ENCODE measurements around the gene TTC33. TPM values are rescaled to one million over a fixed set of nuclear protein-coding genes. Genes with fewer than 3 reads are reported as not detected.
A peak's percentile ranks its signal among the peaks of the same experiment; 100 is the strongest.

Gene TTC33
- total RNA-seq, 1 donor = 18.6 TPM

DNA sequence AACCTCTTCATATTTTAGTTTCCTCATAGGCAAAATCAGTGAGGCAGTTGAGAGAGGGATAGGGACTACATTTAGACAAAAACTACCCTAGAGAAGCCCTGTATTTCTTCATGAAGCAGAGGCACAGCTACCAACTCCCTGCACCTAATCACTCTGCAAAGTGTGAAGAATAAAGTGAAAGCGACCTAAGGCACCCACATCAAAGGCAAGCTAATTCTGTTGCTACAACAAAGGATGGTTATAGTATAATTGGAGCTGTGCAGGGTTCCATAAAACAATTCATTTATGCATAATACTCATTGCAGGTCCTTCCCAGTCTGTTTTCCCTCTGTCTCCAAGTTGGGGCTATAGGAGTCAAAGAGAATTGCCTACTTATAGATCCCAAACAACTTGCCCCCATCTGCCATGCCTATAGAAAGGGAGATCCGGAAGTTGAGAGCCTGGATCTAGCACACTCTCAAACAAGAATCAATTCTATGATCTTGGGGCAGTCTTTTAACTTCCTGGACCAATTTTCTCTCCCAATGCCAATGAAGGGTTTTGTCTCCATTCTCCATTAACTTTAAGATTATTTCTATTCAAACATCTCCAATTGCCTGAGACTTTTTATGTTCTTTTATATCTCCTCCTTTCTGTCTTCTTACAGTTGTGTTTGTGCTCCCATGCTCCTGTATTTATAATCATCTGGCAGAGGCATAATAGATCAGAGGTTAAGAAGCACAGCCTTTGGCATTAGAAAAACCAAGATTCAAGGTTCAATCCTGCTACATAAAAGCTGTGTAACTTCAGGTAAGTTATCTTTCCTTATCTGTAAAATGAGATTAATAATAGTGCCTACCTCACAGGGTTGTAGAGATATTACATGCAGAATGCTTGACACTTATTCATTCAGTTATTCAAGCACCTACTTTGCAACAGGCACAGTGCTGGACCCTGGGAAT lies 132.0 kb downstream of the TTC33 start:
- H3K4me3 ChIP-seq (ENCODE audit: low read depth, low read length) = no peak overlapping the region
- no peak for DNase-seq (ENCODE audit: low read depth)
- TF ChIP-seq, protein P1, sequence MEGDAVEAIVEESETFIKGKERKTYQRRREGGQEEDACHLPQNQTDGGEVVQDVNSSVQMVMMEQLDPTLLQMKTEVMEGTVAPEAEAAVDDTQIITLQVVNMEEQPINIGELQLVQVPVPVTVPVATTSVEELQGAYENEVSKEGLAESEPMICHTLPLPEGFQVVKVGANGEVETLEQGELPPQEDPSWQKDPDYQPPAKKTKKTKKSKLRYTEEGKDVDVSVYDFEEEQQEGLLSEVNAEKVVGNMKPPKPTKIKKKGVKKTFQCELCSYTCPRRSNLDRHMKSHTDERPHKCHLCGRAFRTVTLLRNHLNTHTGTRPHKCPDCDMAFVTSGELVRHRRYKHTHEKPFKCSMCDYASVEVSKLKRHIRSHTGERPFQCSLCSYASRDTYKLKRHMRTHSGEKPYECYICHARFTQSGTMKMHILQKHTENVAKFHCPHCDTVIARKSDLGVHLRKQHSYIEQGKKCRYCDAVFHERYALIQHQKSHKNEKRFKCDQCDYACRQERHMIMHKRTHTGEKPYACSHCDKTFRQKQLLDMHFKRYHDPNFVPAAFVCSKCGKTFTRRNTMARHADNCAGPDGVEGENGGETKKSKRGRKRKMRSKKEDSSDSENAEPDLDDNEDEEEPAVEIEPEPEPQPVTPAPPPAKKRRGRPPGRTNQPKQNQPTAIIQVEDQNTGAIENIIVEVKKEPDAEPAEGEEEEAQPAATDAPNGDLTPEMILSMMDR (IDR thresholded peaks at IDR 0.05; ENCODE audit: insufficient read depth, low read depth, low read length) = no peak

DNA sequence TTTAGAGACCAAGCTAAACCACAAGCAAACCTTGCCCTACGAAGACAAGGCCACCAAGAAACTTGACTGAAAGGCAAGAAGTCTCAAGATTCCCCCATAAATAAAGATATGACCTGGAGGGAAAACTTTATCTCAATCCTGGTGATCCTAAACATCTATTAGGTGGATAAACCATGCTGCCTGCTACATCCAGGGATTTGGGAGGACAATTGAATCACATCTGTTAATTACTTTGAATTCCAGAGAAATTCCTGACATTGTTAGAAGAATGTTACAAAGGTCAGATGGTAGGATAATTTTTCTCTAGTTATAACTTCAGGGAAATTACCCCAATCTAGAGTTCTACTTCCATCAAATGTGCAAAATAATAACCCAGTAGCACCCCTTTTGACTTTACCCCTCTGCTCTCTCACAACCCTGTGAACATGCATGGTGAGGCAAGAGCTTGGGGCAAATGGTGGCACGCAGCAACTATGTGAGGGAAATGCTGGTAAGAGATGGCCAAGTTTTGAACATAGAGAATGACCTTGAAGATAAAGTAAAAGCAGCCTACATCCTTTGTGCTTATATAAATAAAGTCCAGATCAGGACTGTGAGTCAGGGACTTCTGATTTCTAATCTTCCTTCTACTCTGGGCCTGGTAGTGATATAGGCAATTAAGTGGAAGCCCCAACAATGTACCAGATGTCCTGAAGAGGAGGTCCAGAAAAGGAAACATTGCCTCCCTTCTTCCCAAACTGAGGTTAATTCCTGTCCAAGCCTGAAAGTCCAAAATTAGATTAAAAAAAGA lies 133.1 kb downstream of the TTC33 start:
- TF ChIP-seq, protein P1 (IDR thresholded peaks at IDR 0.05; ENCODE audit: insufficient read depth, low read depth, low read length) = no peak
- H3K4me3 ChIP-seq (ENCODE audit: low read depth, low read length) = no peak overlapping the region
- DNase-seq (ENCODE audit: low read depth) = no peak

DNA sequence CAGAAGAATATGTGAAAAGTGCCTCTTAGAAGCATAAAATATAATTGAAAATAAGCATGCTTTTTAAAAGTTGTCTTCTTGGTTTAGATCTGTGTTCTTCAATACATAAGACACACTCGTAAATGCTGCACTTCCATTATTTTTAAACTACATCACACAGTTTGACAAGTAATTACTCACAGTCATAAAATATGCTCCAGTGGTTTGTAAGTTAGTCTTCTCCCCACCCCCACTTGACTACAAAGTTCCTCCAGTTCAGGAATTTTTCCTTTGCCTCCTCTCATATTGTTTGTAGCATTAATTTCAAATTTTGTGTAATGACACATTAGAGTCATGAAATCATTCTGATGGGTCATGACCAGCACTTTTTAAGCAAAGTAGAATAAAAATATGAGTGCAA lies 136.3 kb downstream of the TTC33 start:
- DNase-seq (ENCODE audit: low read depth) = peak; percentile 58

DNA sequence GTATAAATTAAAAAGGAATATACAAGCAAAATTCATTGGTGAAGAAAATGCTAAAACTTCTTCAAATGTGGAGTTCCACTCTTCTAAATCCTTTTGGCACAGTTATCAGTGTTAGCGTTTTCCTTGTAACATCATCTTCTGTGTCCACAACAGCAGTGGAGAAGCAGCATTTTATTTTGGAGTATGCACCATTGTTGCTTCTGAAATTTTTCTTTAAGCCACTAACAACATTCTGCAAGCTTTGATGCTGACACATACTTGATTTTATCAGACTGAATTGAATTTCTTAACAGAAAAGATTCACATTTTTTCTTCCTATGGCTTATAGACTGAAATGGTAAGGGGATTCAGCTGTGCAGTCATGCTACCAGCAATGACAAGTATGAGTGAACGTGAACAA lies 136.8 kb downstream of the TTC33 start:
- TF ChIP-seq, protein P1 (IDR thresholded peaks at IDR 0.05; ENCODE audit: insufficient read depth, low read depth, low read length) = no peak
- DNase-seq (ENCODE audit: low read depth) = no peak
- H3K4me3 ChIP-seq (ENCODE audit: low read depth, low read length) = no peak overlapping the region

More for the DNA sequence above, 136.3 kb downstream of the TTC33 start:
- TF ChIP-seq, protein P1 (IDR thresholded peaks at IDR 0.05; ENCODE audit: insufficient read depth, low read depth, low read length) = no peak
- no peak overlapping the region for H3K4me3 ChIP-seq (ENCODE audit: low read depth, low read length)

DNA sequence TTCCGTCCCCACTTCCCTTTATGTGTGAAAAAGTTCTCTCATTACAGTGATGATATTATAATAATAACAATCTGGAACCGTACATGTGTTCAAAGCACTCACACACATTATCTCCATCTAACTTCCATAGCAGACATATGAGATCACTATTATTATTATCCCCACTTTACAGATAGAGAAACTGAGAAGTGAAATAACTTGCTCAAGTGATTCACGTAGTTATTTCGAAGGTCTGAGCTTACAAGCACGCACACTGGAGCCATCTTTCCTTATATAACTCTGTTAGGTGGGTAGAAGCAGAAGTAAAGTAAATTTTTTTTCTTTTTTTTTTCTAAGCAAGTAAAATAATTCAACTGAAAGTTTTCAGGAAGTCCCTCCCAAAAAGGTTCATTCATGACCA lies 139.0 kb downstream of the TTC33 start:
- no peak overlapping the region for H3K4me3 ChIP-seq (ENCODE audit: low read depth, low read length)
- no peak for DNase-seq (ENCODE audit: low read depth)
- TF ChIP-seq, protein P1 (IDR thresholded peaks at IDR 0.05; ENCODE audit: insufficient read depth, low read depth, low read length) = no peak

DNA sequence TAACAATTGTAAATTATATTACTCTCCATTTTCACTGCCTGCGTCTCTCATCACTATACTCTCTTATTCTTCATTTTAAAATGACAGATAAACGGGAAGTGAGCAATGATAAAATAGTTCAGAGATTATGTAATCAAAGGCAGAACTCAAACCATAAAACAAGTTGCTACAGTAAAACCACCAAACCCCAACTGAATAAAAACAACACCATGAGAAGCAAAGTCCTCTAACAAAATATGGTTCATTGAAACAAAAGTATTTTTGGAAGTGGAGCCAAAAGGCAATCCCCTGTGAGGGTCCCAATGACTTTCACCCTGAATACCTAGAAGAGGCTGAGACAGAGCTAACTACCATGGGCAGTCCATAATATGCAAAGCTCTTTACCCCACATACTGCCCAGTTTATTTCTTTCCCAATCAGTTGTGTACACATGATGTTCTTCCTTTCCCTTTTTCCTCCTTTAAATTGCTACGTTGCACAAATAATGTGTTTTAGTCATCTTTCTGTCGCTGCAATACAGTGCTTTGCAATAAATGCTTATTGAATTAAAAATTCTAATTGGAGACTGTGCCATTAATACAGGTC lies 140.1 kb downstream of the TTC33 start:
- peak; percentile 31 for DNase-seq (ENCODE audit: low read depth)
- H3K4me3 ChIP-seq (ENCODE audit: low read depth, low read length) = no peak overlapping the region
- TF ChIP-seq, protein P1 (IDR thresholded peaks at IDR 0.05; ENCODE audit: insufficient read depth, low read depth, low read length) = no peak

Measured in fibroblast of villous mesenchyme (primary cell).